Left ventricle myocardium superior (tissue), 1 donor: ENCODE results near the gene SUOX. TPM values are rescaled to one million over a fixed set of nuclear protein-coding genes. Genes with fewer than 3 reads are reported as not detected.

Experiments
- ATAC-seq: fragments of 200-7000 bp; cut with Tn5 transposase; one replicate; pipeline ENCODE4 v1.9.1; 2020; ENCODE audit warnings: mild to moderate bottlenecking, moderate library complexity
- DNase-seq: peaks from one replicate; pipeline ENCODE4 v3.0.0-alpha.2; 2020
- intact Hi-C: fragments of 100-400 bp; cut with micrococcal nuclease; formaldehyde crosslinking; loops from one replicate; pipeline ENCODE4 v1.11.0; 2022
- total RNA-seq: library from RNA; stranded (reverse); fragmentation: NEBNext Ultra II Directional; extraction: Animal tissue kit (Norgen Biotek cat#: 25700); gene quantifications from one replicate; pipeline ENCODE4 v1.2.1, GENCODE V29; 2021
- donor health status: DM: no; HTN: yes; CAD: no; lungs with severe emphysema.

SUOX gene
- total RNA-seq, 1 donor from 2014 or later, result 27.9 TPM

DNA sequence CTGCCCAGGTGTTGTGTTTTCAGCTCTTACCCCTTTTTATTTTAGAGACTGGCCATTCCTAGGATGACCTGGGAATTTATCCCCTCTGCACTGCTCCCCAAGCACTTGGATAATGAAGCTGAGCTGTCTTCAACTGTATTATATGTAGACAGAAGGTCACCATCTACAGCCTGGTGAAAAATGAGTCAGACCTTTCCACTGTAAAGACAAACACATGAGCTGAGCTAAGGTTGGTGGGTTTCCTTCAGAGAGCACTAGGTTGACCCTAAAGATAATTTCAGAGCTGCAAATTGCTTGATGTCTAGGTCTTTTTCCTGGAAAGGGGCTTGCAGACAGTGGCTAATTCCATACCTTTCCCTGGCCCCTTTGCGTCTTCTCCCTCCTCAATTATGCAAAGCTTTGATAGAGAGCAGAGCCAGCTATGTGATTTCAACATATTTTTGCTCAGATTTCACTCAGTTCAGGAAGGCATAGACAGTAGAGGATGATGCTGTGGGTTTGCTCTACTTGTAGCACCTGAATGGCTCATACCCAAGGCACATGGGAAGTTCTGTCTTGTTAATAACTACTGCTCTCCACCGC lies 14.5 kb downstream of the SUOX start:
- no peak for ATAC-seq
- no peak for DNase-seq
- intact Hi-C loops, result no loop called here

DNA sequence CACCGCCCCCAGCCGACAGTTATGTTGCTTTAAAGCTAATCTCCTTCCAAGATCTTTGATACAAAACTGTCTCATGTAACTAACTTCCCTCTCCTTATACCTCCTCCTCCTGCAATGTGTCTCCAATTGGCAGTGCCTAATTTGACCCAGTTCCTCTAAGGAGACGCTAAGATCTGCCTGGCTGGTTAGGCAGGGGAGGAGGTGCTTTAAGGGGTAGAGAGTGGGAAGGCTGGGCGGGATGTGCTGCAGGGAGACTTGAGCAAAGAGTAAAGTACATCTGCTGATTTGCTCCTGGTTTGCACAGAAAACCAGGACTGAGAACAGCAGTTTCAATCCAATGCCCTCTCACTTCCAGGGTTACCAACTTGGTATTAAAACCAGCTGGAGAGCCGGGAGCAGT lies 16.4 kb downstream of the SUOX start:
- DNase-seq (no peak), ATAC-seq (no peak)
- intact Hi-C loops, result no loop called here

DNA sequence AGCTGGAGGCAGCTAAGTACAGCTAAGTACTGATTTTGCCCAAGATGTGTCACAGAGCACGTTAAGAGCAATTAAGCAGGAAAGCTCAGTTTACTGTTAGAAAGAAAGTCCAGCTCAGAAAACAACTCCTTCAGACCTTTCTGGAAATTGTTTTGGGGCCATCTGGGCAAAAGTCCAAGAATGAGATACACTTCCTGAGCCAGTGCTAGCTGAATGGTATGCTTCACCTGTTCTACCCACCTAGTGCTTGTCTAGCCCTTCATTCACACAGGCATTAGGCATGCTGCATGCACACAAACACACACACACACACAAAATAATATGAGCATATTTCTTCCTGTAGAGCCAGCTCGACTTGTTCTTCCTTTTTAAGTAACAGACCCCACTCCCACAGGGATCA lies 17.1 kb downstream of the SUOX start:
- no peak for DNase-seq
- ATAC-seq, result no peak
- intact Hi-C loops, result no loop called here

DNA sequence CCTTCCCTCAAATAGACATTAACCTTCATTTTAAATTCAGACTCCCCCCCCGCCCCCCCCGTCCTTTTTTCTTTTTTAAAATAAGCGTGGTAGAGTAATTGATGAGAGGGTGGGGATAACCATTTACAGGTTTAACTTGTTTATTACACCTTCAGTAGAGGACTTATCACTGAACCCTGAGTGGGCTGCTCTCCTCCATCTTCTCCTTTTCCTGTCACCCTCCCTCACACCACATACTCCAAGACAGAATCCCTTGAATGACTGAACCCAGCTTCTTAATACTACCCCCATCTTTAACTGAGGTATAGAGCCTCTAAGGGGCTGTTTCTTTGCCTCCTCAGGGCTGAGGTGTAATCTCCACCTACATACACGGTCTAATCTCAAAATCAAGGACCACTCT lies 20.1 kb downstream of the SUOX start:
- intact Hi-C loops, result no loop called here
- DNase-seq (no peak), ATAC-seq (no peak)

DNA sequence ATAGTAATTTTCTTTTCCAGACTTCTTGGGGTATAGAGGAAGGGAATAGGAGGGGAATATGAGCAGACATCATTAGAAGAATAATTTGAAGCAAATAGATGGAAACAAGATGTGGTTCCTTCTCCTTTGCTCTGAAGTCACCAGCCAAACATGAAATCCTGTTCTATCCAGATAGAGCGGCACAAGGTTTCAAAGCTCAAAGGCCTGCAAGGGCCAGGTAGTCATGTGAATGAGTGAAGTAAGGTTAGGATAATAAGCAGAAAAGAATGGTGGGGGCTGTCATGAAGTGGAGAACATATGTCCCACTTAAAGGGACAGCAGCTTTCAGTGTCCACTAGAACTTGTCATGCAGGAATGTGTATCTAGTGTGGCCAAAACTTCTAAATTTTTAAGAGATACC lies 21.3 kb downstream of the SUOX start:
- DNase-seq (no peak), ATAC-seq (no peak)
- intact Hi-C loops, result no loop called here

DNA sequence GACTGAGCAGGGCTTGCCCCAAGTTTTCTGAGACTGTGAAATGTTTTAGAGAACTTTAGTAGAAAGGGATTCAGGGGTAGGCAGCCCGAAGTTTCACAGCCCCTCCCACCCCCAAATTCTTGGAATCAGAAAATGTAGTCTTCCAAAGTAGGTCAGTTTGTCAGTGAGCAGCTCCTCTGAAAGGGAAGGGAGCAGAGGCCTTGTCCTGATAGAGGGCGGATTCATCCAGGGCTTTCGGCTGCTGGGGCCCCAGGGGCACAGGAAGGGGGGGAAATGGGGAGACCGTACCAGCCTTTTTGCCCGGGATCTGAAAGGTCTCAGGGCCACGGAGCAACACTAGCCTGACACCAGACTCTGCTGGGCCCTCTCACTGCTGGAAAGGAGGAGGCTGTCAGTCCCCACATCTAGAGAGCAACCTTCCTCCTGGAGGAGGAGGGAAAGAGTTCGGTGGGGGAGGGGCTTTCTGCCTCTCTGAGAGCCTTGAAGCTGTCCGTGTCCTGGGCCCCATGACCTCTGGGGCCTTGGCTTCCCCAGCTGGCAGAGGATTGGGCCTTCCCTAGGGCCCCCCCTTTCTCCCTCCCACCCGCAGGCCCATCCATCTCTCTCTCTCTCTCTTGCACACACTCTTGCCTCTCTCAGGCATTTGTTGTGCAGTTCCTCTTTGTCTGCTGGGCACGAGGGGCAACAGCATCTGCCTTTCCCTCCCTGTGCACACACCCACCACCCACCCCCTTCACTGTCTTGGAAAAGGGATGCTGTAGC lies 23.5 kb downstream of the SUOX start, which contains the start of gene IKZF4:
Gene IKZF4 (plus strand): TSS at position 621 of the 762 bp plus-strand sequence. CDS start 451 bp downstream, outside the sequence.
- ATAC-seq, result peak; percentile 69
- DNase-seq, result peak; percentile 51
- intact Hi-C loops, result no loop called here

DNA sequence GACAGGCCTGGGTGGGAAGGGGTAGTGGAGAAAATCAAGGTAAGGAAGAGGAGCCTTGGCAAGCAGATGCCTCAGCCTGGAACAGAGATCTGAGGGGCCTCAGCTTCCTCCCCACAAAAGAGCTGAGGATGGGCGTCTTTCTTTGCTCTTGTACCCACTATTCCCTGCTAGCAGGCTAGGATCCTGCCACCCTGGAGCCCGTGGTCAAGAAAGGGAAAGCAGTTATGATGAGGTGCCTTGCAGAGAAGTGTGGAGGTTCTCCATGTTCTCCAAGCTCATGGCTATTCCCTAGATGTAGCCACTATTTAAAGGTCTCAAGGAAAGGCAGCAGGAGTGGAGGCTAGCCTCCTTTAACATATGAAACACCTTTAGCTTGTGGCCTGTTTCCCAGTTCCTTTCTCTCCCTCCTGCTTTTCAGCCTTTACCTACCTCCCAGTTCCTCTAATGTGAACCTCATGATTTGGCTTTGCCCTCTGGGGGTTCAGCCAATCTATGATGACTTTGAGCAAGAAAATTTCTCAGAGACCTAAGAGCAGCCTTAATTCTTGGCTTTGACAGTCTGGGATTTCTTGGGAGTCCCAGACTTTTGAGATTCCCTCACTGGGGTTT lies 24.9 kb downstream of the SUOX start:
- DNase-seq (no peak), ATAC-seq (no peak)
- intact Hi-C loops, result no loop called here

DNA sequence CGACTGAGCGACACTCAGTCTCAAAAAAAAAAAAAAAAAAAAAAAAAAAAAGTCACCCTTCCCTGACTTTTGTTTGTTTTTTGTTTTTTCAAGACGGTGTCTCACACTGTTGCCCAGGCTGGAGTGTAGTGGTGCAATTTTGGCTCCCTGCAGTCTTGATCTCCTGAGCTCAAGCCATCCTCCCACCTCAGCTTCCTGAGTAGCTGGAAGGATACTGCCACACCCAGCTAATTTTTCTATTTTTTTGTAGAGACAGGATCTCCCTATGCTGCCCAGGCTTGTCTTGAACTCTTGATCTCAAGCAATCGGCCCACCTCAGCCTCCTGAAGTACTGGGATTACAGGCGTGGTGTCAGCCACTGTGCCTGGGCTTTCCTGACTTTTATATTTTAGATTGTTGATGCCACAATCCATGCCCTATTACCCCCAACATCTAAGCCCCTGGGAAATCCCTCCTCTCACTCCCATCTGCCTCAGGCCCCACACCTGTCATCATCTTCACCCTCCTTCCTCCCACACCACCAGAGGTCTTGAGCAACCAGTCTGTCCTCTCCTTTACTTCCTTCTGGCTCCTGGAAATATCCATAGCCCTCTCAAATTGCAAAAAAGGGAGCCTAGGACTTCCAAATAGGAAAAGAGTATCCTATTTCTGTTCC lies 31.6 kb downstream of the SUOX start:
- intact Hi-C loops, result no loop called here
- no peak for DNase-seq

DNA sequence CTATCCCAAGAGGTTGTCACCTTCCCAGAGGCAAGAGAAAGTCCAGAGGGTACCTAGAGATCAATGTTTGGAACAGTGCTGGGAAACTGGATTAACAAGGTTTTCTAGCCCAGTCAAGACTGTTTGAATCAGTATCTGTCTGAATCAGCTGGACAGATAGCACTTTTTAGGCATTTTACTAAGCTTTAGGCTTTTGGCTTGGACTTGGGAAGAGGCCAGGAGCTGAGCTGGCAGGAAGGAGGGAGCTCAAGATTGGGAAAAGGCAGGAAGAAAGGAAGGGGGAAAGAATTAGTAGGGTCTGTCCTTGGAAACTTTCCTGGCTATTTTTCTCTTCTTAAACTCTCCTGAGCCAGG lies 32.1 kb downstream of the SUOX start:
- no peak for DNase-seq
- no peak for ATAC-seq
- intact Hi-C loops, result no loop called here

More for the DNA sequence above, 31.6 kb downstream of the SUOX start:
- ATAC-seq, result no peak

DNA sequence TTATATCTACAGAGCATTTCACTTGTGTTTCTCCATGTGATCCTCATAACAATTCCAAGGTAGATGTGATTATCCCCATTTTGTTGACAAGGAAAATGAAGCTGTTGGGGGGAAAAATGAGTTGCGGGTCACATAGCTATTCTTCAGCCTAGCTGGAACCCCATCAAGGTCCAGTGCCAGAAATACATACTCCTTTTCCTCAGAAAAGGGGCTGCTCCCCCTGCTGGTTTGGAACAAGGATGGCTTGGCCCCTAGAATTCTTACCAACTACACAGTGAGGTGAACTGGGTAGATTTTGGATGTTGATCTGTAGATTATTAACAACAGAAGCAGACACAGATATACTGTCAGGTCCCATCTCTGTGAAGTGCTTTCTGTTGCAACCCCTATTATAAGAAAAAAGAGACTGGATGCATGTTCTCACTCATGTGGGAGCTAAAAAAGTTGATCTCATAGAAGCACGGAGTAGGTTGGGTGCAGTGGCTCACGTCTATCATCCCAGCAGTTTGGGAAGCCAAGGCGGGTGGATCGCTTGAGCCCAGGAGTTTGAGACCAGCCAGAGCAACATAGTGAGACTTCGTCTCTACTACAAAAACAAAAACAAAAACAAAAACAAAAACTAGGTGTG lies 32.7 kb downstream of the SUOX start:
- intact Hi-C loops, result no loop called here
- DNase-seq, result no peak
- peak; percentile 51 for ATAC-seq

DNA sequence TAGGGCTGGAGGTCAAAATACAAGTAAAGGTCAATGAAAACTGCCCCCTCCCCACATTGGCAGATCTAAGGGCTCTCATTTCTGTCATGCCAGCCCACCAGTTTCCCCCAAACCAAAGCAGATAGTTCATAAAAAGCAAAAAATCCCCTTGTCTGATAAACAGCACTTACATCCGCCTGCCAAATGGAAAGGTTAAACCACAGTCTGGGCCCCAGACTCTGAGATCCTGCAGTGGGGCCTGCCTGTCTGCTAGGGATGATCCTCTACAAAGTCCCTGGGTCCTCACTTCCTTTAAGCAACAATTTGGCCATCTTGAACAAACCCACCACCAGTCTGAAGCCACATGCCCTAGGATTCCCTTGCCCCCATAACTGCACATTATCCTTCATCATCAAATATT lies 34.9 kb downstream of the SUOX start:
- intact Hi-C loops, result no loop called here
- no peak for DNase-seq
- ATAC-seq, result no peak

DNA sequence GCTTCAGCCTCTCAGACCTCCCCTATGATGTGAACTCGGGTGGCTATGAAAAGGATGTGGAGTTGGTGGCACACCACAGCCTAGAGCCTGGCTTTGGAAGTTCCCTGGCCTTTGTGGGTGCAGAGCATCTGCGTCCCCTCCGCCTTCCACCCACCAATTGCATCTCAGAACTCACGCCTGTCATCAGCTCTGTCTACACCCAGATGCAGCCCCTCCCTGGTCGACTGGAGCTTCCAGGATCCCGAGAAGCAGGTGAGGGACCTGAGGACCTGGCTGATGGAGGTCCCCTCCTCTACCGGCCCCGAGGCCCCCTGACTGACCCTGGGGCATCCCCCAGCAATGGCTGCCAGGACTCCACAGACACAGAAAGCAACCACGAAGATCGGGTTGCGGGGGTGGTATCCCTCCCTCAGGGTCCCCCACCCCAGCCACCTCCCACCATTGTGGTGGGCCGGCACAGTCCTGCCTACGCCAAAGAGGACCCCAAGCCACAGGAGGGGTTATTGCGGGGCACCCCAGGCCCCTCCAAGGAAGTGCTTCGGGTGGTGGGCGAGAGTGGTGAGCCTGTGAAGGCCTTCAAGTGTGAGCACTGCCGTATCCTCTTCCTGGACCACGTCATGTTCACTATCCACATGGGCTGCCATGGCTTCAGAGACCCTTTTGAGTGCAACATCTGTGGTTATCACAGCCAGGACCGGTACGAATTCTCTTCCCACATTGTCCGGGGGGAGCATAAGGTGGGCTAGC lies 37.7 kb downstream of the SUOX start:
- ATAC-seq, result no peak
- no peak for DNase-seq
- intact Hi-C loops, result no loop called here

DNA sequence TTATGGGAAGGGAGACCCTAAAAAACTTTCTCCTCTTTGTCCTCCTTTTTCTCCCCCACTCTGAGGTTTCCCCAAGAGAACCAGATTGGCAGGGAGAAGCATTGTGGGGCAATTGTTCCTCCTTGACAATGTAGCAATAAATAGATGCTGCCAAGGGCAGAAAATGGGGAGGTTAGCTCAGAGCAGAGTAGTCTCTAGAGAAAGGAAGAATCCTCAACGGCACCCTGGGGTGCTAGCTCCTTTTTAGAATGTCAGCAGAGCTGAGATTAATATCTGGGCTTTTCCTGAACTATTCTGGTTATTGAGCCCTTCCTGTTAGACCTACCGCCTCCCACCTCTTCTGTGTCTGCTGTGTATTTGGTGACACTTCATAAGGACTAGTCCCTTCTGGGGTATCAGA lies 40.1 kb downstream of the SUOX start:
- DNase-seq (no peak), ATAC-seq (no peak)
- intact Hi-C loops, result no loop called here

DNA sequence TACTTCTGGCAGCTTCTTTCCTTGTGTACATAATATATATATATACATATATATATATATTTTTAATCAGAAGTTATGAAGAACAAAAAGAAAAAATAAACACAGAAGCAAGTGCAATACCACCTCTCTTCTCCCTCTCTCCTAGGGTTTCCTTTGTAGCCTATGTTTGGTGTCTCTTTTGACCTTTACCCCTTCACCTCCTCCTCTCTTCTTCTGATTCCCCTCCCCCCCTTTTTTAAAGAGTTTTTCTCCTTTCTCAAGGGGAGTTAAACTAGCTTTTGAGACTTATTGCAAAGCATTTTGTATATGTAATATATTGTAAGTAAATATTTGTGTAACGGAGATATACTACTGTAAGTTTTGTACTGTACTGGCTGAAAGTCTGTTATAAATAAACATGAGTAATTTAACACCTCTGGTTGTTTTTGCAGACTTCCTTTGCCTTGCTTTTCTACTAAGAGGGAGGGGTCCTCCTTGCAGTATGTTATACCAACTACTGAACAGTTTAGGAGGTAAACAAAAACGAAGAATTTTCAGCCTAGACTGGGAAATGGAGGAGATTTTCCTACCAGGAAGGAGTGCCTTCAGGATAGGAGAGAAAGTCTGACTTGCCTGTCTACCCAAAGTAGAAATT lies 41.1 kb downstream of the SUOX start:
- no peak for DNase-seq
- ATAC-seq, result no peak
- intact Hi-C loops, result no loop called here

DNA sequence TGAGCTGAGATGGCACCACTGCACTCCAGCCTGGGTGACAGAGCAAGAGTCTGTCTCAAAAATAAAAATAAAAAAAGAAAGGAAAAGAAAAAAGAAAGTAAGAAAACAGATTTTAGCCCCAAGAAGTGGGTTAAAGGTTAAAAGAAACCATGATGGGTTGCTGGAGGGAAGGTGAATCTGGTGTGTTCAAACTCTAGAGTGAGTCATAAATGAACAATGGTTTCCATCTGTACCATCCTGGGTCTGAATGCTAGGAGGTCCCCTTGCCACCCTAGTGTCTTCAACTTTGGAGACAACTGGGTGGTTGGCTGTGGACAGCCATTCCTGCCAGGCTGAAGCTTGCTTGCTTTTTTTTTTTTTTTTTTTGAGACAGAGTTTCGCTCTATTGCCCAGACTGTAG lies 43.1 kb downstream of the SUOX start:
- intact Hi-C loops, result no loop called here
- ATAC-seq, result no peak
- no peak for DNase-seq

DNA sequence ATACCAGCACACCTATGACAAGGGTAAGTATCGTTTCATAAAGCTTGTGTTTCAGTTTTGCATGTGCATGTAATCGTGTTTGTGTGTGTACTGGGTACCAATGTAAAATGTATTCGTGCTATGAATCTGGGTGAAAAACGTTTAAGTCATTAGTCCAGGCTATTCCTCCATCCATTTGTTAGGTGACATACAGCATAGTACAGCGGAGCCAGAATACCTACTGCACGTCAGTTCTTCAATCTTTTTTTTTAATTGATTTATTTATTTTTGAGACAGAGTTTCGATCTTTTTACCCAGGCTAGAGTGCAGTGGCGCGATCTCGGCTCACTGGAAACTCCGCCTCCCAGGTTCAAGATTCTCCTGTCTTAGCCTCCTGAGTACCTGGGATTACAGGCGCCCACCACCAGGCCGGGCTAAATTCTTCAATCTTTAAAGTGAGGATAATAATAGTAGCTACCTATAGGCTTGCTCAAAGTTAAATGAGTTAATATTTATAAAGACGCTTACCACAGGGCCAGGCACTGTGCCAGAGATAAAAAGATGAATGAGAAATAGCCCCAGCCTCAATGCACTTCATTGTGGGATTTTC lies 44.0 kb downstream of the SUOX start:
- intact Hi-C loops, result no loop called here
- ATAC-seq (no peak), DNase-seq (no peak)

DNA sequence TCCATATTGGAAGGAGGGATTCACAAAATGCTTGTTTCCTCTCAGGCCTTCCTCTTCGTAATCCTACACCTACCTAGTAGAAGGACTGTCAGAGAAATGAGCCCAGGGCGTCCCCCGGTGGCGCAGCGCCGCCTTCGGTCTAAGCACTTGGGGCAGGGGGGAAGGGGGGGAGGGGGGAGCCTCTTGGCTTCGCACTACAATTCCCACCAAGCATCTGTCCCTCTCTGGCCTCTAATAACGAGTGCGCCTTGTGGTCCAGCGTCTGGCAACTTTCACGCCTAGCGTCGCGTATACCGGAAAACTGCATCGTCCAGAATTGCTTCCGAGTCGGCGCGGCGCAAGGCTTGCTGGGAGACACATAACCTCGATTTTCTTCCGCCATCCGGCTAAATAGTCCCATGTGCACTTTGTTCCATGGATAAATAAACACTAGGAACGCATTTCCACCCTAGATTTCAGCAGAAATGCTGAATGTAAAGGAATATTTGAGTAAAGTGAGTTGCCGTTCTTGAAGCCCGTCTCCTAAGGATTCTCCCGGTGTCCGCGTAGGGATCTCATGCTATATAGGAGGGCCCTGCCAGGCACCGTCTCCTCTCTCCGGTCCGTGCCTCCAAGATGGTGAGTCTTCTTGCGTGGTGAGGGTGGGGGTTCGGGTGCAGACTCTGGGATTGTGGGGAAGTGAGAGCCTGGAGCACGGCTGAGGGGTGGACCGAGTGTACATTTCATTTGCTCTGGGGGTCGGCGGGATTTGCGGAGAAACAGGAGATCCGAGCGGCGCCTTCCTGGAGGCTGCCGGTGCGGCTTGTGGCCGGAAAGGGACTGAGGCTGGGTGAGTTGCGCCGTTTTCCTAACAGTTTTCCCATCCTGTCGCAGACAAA lies 44.7 kb downstream of the SUOX start, which contains the start of gene RPS26:
Gene RPS26 (plus strand): TSS at position 367 of the 878 bp plus-strand sequence. CDS start 249 bp downstream, at position 616.
- DNase-seq, result peak; percentile 96
- intact Hi-C loops, result no loop called here
- ATAC-seq, result peak; percentile 97
